ENCODE results near the gene TMA16.

GRCh38 chr4:163562496-163562895, 68.0 kb downstream of the TMA16 start:
- TF ChIP-seq POLR2A (IDR thresholded peaks at IDR 0.05) (no peak), CTCF (IDR thresholded peaks at IDR 0.05 in 4 of 5, conservative IDR thresholded peaks at IDR 0.05 in 1 of 5) (no peak)
